Panc1 (cell line): ENCODE data around the gene HSPB8. TPM values are rescaled to one million over a fixed set of nuclear protein-coding genes. Genes with fewer than 3 reads are reported as not detected.

ENCODE experiments used
- ATAC-seq: fragments of 200-7000 bp; cut with Tn5 transposase; 2 replicates; pipeline ENCODE4 v1.9.1; 2020; ENCODE audit warnings: mild to moderate bottlenecking, moderate library complexity
- BruUV-seq: library from RNA; stranded (reverse); fragments of 400-500 nt; replicated peaks from 2 replicates; lab custom pipeline; 2021; lab: Mats Ljungman, UMichigan
- CTCF ChIA-PET: fragments of 300-600 bp; sonication (Branson Sonifier 250); formaldehyde crosslinking; loops from one replicate; lab custom pipeline; 2022; ENCODE audit warnings: antibody characterized with exemption; lab: Charles Lee
- POLR2A ChIA-PET: fragments of 300-600 bp; sonication (Branson Sonifier 250); formaldehyde crosslinking; loops from one replicate; lab custom pipeline; 2022; ENCODE audit warnings: antibody characterized with exemption; lab: Charles Lee
- DNase-seq: peaks from one replicate; pipeline ENCODE4 v3.0.0-alpha.2; 2010; ENCODE audit warnings: low read depth, low spot score
- H3K27ac ChIP-seq: 2 replicates; pipeline ENCODE4 v1.5.1; 2011; ENCODE audit warnings: mild to moderate bottlenecking, low read length, inconsistent platforms
- H3K27me3 ChIP-seq: fragments of 200-500 bp; sonication (Bioruptor generic); 2 replicates; pipeline ENCODE4 v1.6.0; 2014; ENCODE audit warnings: low read length, inconsistent platforms; ENCODE audit not compliant: control insufficient read depth, insufficient read depth
- H3K36me3 ChIP-seq: fragments of 200-500 bp; sonication (Bioruptor generic); 2 replicates; pipeline ENCODE4 v1.5.1; 2014; ENCODE audit warnings: inconsistent platforms, mild to moderate bottlenecking, low read length, moderate library complexity; ENCODE audit not compliant: control insufficient read depth, insufficient read depth
- H3K4me1 ChIP-seq: 2 replicates; pipeline ENCODE4 v1.5.1; 2011; ENCODE audit warnings: inconsistent platforms, mild to moderate bottlenecking, low read length, moderate library complexity; ENCODE audit not compliant: control insufficient read depth, insufficient read depth
- H3K4me3 ChIP-seq, 2 experiments: 2 replicates each; pipeline ENCODE4 v1.5.1; 2011 to 2012; ENCODE audit warnings: low read depth in 2 of 2, low read length in 2 of 2, mild to moderate bottlenecking in 2 of 2, inconsistent platforms in 1 of 2, moderate library complexity in 1 of 2
- H3K9me3 ChIP-seq: fragments of 200-500 bp; sonication (Bioruptor generic); 2 replicates; pipeline ENCODE4 v1.5.1; 2014; ENCODE audit warnings: low read depth, mild to moderate bottlenecking, inconsistent platforms, low read length, moderate library complexity; ENCODE audit not compliant: control insufficient read depth, insufficient read depth
- CTCF ChIP-seq: fragments of 450-650 bp; IDR thresholded peaks from 2 replicates; pipeline ENCODE4 v1.5.1; 2017; ENCODE audit warnings: mild to moderate bottlenecking
- POLR2AphosphoS5 ChIP-seq: IDR thresholded peaks from 2 replicates; pipeline ENCODE4 v1.6.1; 2012; ENCODE audit warnings: mild to moderate bottlenecking, low read depth, low read length, moderate library complexity
- SIN3A ChIP-seq: IDR thresholded peaks from 2 replicates; pipeline ENCODE4 v1.6.1; 2012; ENCODE audit warnings: low read depth, mild to moderate bottlenecking, low read length, moderate library complexity, borderline replicate concordance; ENCODE audit not compliant: insufficient read depth
- TCF7L2 ChIP-seq: IDR thresholded peaks from 2 replicates; pipeline ENCODE4 v1.6.1; 2011; ENCODE audit warnings: mild to moderate bottlenecking, low read depth, low read length, inconsistent platforms
- in situ Hi-C: cut with HindIII; loops from 2 replicates; pipeline ENCODE4 v1.10.0; 2016; ENCODE audit warnings: low sequenced_read_pairs, low pct_unique_long_range_greater_than_20kb
- intact Hi-C: fragments of 100-400 bp; cut with micrococcal nuclease; formaldehyde crosslinking; loops from one replicate; pipeline ENCODE4 v1.10.0; 2022; ENCODE audit not compliant: unreplicated experiment
- total RNA-seq: library from RNA; stranded (reverse); gene quantifications from one replicate; pipeline ENCODE4 v1.2.1, GENCODE V29; 2021; ENCODE audit not compliant: unreplicated experiment
- TF ChIP-seq, protein P1 (sequence below), 2 experiments: IDR thresholded peaks; 2 replicates each; pipeline ENCODE4 v1.6.1; 2011 to 2012; ENCODE audit warnings: low read depth in 2 of 2, control low read depth in 1 of 2, low read length in 1 of 2, mild to moderate bottlenecking in 1 of 2, moderate library complexity in 1 of 2; ENCODE audit not compliant: insufficient read depth in 1 of 2

HSPB8 gene
- total RNA-seq, 1 experiment from 2014 or later = 2.0 TPM

- intact Hi-C loops = no loop called here
- POLR2A ChIA-PET = no interaction called here
- in situ Hi-C loops = no loop called here
- ATAC-seq (no peak), DNase-seq (no peak)
- Histone ChIP-seq H3K36me3 (no peaks in the 10 kb centered on the region), H3K27me3 (peaks cover 4% of the 10 kb centered on the region; the same call in 1 of the 2 replicates), H3K4me1 (no peaks in the 10 kb centered on the region), H3K9me3 (0 out of 2 replicates have a peak, but pooled peaks cover 4% of the 10 kb centered on the region), H3K4me3 (no peak overlapping the region), H3K27ac (no peak overlapping the region)
- CTCF ChIA-PET = no interaction called here
- TF ChIP-seq POLR2AphosphoS5 (no peak), SIN3A (no peak), TCF7L2 (no peak), CTCF (no peak)
- TF ChIP-seq, protein P1, sequence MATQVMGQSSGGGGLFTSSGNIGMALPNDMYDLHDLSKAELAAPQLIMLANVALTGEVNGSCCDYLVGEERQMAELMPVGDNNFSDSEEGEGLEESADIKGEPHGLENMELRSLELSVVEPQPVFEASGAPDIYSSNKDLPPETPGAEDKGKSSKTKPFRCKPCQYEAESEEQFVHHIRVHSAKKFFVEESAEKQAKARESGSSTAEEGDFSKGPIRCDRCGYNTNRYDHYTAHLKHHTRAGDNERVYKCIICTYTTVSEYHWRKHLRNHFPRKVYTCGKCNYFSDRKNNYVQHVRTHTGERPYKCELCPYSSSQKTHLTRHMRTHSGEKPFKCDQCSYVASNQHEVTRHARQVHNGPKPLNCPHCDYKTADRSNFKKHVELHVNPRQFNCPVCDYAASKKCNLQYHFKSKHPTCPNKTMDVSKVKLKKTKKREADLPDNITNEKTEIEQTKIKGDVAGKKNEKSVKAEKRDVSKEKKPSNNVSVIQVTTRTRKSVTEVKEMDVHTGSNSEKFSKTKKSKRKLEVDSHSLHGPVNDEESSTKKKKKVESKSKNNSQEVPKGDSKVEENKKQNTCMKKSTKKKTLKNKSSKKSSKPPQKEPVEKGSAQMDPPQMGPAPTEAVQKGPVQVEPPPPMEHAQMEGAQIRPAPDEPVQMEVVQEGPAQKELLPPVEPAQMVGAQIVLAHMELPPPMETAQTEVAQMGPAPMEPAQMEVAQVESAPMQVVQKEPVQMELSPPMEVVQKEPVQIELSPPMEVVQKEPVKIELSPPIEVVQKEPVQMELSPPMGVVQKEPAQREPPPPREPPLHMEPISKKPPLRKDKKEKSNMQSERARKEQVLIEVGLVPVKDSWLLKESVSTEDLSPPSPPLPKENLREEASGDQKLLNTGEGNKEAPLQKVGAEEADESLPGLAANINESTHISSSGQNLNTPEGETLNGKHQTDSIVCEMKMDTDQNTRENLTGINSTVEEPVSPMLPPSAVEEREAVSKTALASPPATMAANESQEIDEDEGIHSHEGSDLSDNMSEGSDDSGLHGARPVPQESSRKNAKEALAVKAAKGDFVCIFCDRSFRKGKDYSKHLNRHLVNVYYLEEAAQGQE (IDR thresholded peaks at IDR 0.05; ENCODE audit: insufficient read depth in 1 of 2, low read depth in 2 of 2, low read length in 1 of 2) = no peak
- no TSS peak for BruUV-seq
These were observed 27.2 kb upstream of the HSPB8 start for GRCh38 chr12:119151445-119152026.

DNA sequence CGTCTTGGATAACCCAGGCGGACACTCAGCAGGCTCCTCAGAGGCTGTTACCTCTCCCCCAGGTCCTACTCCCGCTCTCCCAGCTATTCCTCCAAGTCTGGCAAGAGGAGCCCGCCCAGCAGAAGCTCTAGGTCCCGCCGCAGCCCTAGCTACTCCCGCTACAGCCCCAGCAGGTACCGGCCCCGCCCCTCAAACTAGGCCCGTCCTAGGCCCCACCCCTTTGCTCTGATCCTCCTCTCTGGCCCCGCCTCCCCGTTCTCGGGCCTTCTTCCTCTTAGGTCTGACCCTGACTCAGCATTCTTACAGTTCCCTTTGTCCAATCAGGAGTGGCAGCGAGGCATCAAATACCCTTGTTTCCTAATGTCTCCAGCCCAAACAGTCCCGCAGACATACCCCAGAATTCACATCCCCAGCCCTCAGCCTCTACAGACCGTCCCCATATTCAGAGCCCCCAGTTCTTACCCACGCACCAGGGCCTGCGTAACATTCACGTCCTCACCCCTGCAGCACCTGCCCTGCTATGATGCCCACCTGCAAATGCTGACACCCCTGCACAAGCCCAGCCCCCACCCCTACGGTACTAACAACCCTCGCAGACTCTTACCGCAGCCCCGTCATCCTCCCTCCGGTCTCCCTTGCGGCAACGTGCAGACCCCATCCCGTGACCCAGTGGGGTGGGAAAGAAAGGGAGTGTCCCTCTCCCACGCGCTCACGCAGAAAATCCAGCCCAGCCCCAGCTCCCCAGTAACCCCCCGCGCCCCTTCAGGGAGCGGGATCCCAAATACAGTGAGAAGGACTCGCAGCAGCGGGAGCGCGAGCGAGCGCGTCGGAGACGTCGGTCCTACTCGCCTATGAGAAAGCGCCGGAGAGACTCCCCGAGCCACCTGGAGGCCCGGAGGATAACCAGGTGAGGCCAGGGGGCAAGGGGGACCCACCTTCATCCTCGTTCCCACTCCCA is 25.0 kb upstream of the HSPB8 start:
- Histone ChIP-seq H3K4me3 (no peak overlapping the region), H3K9me3 (0 out of 2 replicates have a peak, but pooled peaks cover 4% of the 10 kb centered on the region), H3K27me3 (no peaks in the 10 kb centered on the region; the same call in 1 of the 2 replicates), H3K36me3 (no peaks in the 10 kb centered on the region), H3K27ac (no peak overlapping the region), H3K4me1 (no peaks in the 10 kb centered on the region)
- no TSS peak for BruUV-seq
- in situ Hi-C loops (no loop called here), intact Hi-C loops (no loop called here)
- CTCF ChIA-PET = interaction anchor here (0.6 kb wide), 1 partner anchor 25 kb away, joined by 12 read pairs; the partner anchor contains the start of gene HSPB8
- ATAC-seq (no peak), DNase-seq (no peak)
- POLR2A ChIA-PET = no interaction called here
- TF ChIP-seq TCF7L2 (no peak), SIN3A (no peak), CTCF (no peak), POLR2AphosphoS5 (no peak)
- TF ChIP-seq, protein P1 (IDR thresholded peaks at IDR 0.05; ENCODE audit: insufficient read depth in 1 of 2, low read depth in 2 of 2, low read length in 1 of 2) = no peak
